ENCODE measurements around the gene GALR1.

DNA sequence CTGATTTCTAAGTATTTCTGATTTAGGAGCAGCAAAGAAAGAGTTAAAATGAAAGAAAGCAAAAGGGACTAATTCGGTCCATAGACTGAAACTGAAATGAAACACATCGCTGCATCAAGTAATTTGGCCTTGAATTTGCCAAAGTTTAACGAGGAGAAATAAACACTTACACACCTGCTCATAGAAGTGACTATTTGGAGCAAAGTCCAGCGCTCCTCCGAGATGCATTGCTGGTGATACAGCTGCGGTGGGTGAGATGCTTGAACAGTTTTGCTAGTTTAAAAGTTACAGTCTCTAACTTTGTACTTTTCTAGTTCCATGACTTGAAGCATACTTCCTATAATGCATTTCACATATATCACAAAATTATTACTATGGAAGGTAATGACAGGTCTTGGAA, 18.3 kb downstream of the GALR1 start:
- TF ChIP-seq, protein P1, sequence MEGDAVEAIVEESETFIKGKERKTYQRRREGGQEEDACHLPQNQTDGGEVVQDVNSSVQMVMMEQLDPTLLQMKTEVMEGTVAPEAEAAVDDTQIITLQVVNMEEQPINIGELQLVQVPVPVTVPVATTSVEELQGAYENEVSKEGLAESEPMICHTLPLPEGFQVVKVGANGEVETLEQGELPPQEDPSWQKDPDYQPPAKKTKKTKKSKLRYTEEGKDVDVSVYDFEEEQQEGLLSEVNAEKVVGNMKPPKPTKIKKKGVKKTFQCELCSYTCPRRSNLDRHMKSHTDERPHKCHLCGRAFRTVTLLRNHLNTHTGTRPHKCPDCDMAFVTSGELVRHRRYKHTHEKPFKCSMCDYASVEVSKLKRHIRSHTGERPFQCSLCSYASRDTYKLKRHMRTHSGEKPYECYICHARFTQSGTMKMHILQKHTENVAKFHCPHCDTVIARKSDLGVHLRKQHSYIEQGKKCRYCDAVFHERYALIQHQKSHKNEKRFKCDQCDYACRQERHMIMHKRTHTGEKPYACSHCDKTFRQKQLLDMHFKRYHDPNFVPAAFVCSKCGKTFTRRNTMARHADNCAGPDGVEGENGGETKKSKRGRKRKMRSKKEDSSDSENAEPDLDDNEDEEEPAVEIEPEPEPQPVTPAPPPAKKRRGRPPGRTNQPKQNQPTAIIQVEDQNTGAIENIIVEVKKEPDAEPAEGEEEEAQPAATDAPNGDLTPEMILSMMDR (IDR thresholded peaks at IDR 0.05), result no peak
- no peak for TF ChIP-seq POLR2AphosphoS5 (IDR thresholded peaks at IDR 0.05)
- no peak for TF ChIP-seq POLR2A (IDR thresholded peaks at IDR 0.05; ENCODE audit: low read depth)
